Rectal smooth muscle tissue (tissue), 1 donor: ENCODE data around the gene MREG.
"Not testable (repeated sequence)": the region's sequence is repeated elsewhere in the genome, so short reads cannot be mapped to it uniquely, and the experiment has no call there.

Experiments
- H3K27ac ChIP-seq: one replicate; pipeline ENCODE4 v1.7.0; 2013; ENCODE audit warnings: low read depth, low read length, inconsistent platforms
- H3K27me3 ChIP-seq: one replicate; pipeline ENCODE4 v1.7.0; 2013; ENCODE audit warnings: low read length; ENCODE audit not compliant: control insufficient read depth, insufficient read depth
- H3K36me3 ChIP-seq: one replicate; pipeline ENCODE4 v1.7.0; 2013; ENCODE audit warnings: low read length; ENCODE audit not compliant: control insufficient read depth, insufficient read depth
- H3K4me1 ChIP-seq: one replicate; pipeline ENCODE4 v1.7.0; 2013; ENCODE audit warnings: low read length; ENCODE audit not compliant: control insufficient read depth, insufficient read depth
- H3K4me3 ChIP-seq: one replicate; pipeline ENCODE4 v1.7.0; 2013; ENCODE audit warnings: low read length
- H3K9ac ChIP-seq: one replicate; pipeline ENCODE4 v1.7.0; 2013; ENCODE audit warnings: low read length

The MREG gene

DNA sequence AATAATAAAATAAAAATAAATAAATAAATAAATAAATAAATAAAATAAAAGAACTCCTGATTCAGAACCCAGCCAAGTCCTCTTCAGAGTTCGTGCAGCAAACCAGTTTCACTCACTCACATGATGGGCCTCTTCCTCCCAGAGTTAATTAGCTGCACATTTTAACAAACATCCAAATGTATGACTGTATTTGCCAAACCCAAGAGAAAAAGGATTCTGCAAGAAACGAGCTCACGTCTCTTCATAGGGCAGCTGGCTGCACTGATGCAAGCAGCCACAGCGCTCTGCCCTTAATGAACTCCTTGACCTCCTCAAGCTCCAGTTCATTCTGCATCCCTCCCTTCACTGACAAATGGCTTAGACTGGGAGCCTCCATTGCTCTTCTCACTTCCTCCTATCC, 55.1 kb downstream of the MREG start:
- no peak overlapping the region for H3K4me3 ChIP-seq
- no peaks in the 10 kb centered on the region for H3K4me1 ChIP-seq
- H3K27ac ChIP-seq, result no peak overlapping the region
- H3K9ac ChIP-seq, result no peak overlapping the region
- H3K36me3 ChIP-seq, result no peaks in the 10 kb centered on the region
- H3K27me3 ChIP-seq, result no peaks in the 10 kb centered on the region

- H3K9ac ChIP-seq, H3K27me3 ChIP-seq, H3K4me3 ChIP-seq, H3K36me3 ChIP-seq, H3K27ac ChIP-seq, H3K4me1 ChIP-seq: not testable (repeated sequence)
These were observed 55.8 kb downstream of the MREG start for GRCh38 chr2:215957354-215958122.

- Histone ChIP-seq H3K4me3 (no peak overlapping the region), H3K27ac (no peak overlapping the region), H3K27me3 (no peaks in the 10 kb centered on the region), H3K9ac (no peak overlapping the region), H3K36me3 (no peaks in the 10 kb centered on the region), H3K4me1 (no peaks in the 10 kb centered on the region)
These were observed 60.3 kb downstream of the MREG start for GRCh38 chr2:215952860-215953637.

GRCh38 chr2:215951558-215951957, 61.8 kb downstream of the MREG start:
- no peaks in the 10 kb centered on the region for H3K4me1 ChIP-seq
- H3K36me3 ChIP-seq, result no peaks in the 10 kb centered on the region
- H3K27me3 ChIP-seq, result no peaks in the 10 kb centered on the region
- H3K9ac ChIP-seq, result no peak overlapping the region
- no peak overlapping the region for H3K4me3 ChIP-seq
- no peak overlapping the region for H3K27ac ChIP-seq

DNA sequence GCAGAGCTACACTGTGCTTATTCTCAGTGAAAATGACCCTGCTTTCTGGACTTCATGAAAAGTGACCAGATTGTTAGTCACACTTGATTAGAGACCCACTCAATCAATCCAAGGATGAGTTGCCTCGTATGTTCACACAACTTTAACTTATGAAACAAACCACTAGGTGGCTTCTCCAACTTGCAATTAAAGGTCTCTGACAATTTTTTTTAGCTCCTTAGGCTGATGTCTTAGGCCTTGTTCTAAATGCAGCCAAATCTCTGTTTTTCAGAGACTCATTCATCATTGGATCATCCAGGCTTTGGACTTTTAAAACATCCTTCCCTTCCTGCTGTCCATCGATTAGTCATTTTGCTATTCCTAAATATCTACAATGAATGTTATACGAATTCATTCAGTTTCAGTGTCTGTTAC, 63.4 kb downstream of the MREG start:
- Histone ChIP-seq H3K27me3 (no peaks in the 10 kb centered on the region), H3K36me3 (no peaks in the 10 kb centered on the region), H3K27ac (no peak overlapping the region), H3K4me1 (no peaks in the 10 kb centered on the region), H3K4me3 (no peak overlapping the region), H3K9ac (no peak overlapping the region)

DNA sequence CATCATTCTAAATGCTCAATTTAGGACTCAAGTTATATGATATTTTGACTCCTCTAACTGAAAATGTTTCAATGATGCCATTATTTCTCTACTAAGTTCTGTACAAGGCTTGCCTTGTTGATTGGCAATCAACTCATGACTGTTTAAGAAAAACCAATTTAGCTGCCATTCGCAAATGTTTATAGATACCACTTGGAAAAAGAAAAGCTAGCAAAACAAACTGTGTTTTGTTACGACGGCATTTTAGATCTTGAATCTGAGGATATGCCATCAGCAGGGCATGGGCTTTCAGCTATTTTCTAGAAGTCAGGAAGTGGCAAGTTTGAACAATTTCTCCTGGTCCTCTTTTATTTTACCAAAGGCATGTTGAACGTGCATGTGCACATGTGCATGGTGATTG, 65.3 kb downstream of the MREG start:
- peaks cover 3% of the 10 kb centered on the region for H3K36me3 ChIP-seq
- no peak overlapping the region for H3K9ac ChIP-seq
- no peak overlapping the region for H3K4me3 ChIP-seq
- H3K27me3 ChIP-seq, result no peaks in the 10 kb centered on the region
- no peaks in the 10 kb centered on the region for H3K4me1 ChIP-seq
- H3K27ac ChIP-seq, result no peak overlapping the region

DNA sequence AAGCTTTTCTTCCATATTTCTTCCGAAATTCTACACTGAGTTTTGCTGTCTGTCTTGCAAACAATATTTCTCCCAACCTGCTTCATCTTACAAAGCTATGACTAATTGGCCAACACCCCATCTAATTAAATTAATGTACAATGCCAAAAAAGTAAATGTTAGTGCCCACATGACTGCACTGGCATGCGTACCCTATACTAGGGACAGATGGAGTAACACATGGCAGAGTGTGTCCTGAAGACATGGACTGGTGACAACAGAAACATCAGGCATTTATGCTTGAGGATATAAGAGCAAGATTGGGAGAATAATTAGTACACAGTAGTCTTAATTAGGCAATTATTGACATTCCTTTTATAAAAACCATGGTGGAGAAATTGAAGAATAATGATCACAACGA, 66.8 kb downstream of the MREG start:
- no peak overlapping the region for H3K9ac ChIP-seq
- no peak overlapping the region for H3K4me3 ChIP-seq
- H3K27me3 ChIP-seq, result no peaks in the 10 kb centered on the region
- peaks cover 3% of the 10 kb centered on the region for H3K36me3 ChIP-seq
- no peaks in the 10 kb centered on the region for H3K4me1 ChIP-seq
- no peak overlapping the region for H3K27ac ChIP-seq

DNA sequence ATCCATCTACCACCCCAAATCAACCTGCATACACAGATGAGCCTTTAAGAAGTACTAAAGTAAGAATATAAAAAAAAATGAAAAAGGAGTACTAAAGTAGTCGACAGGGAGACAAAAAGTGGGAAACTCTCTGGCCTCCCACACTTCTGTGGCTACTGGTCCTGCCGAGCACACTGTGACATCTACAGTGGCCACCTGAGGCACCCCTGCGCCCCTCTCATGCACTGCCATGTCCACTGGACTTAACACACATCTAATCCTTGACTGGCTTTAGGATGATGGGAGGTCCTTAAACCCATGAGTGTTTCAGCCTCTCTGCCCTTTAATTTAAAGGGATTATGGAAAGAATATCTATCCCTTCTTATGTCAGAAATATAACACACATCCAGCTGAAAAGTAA, 71.2 kb downstream of the MREG start:
- Histone ChIP-seq H3K4me1 (no peaks in the 10 kb centered on the region), H3K27me3 (no peaks in the 10 kb centered on the region), H3K36me3 (peaks cover 3% of the 10 kb centered on the region), H3K27ac (no peak overlapping the region), H3K4me3 (no peak overlapping the region), H3K9ac (no peak overlapping the region)

GRCh38 chr2:215941726-215942125, 71.6 kb downstream of the MREG start:
- Histone ChIP-seq H3K27ac (no peak overlapping the region), H3K27me3 (no peaks in the 10 kb centered on the region), H3K4me1 (no peaks in the 10 kb centered on the region), H3K36me3 (peaks cover 3% of the 10 kb centered on the region), H3K4me3 (no peak overlapping the region), H3K9ac (no peak overlapping the region)

DNA sequence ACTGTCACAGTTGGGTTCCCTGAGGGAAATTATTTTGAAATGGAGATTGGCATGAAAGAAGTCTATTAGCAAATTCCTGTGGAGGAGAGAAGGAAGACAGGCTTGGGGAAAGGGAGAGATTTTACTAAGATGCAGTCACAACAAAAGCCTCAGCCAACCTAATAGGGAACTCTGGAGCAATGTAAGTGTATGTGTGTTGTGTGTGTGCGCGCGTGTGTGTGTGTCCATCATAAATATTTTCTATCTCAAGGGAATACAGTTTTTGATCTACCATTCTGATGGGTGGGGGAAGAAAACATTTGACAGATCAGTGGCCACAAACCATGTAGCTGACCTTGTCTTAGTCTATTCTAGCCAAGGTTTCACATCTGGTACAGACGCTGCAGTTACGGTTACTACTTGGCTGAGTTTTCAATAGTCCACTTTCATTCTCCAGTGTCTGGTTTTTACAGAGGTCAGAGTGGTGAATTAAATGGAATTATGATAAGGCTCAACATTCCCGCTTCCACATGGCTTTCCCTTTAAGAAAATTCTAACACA, 72.6 kb downstream of the MREG start:
- Histone ChIP-seq H3K9ac (no peak overlapping the region), H3K4me1 (no peaks in the 10 kb centered on the region), H3K36me3 (peaks cover 3% of the 10 kb centered on the region), H3K4me3 (no peak overlapping the region), H3K27ac (no peak overlapping the region), H3K27me3 (no peaks in the 10 kb centered on the region)

GRCh38 chr2:215937190-215937589, 76.2 kb downstream of the MREG start:
- Histone ChIP-seq H3K4me3 (no peak overlapping the region), H3K27me3 (no peaks in the 10 kb centered on the region), H3K27ac (no peak overlapping the region), H3K9ac (no peak overlapping the region), H3K4me1 (no peaks in the 10 kb centered on the region), H3K36me3 (no peaks in the 10 kb centered on the region)

DNA sequence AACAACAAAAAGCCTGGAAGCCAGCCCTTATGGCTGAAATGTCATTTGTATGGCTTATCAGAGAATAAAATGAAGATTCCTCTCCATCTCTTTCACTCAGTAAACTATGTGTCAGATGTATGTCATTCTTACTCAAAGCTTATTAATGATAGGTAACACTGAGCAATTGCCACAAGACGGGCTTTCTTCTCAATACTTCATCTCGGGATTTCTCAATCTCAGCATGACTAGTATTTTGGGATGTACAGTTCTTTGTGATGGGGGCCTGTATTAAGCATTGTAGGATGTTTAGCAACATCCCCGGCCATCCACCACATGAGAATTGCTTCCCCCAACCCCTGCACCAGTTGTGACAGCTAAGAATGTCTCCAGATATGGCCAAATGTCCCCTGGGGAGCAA, 80.2 kb downstream of the MREG start:
- H3K9ac ChIP-seq, result no peak overlapping the region
- no peak overlapping the region for H3K27ac ChIP-seq
- no peaks in the 10 kb centered on the region for H3K4me1 ChIP-seq
- no peak overlapping the region for H3K4me3 ChIP-seq
- no peaks in the 10 kb centered on the region for H3K27me3 ChIP-seq
- no peaks in the 10 kb centered on the region for H3K36me3 ChIP-seq
